Mucosa of descending colon (tissue), 3 donors: ENCODE measurements around the gene PRPF8. TPM values are rescaled to one million over a fixed set of nuclear protein-coding genes. Genes with fewer than 3 reads are reported as not detected.

Experiments
- ATAC-seq: fragments of 200-7000 bp; cut with Tn5 transposase; one replicate; pipeline ENCODE4 v1.9.1; 2020; ENCODE audit warnings: mild to moderate bottlenecking, moderate library complexity
- DNase-seq, 3 donors: peaks; one replicate each; pipeline ENCODE4 v3.0.0-alpha.2; 2020
- H3K36me3 ChIP-seq: fragments of 200-600 bp; one replicate; pipeline ENCODE4 v1.8.0; 2021; ENCODE audit warnings: low read depth, mild to moderate bottlenecking
- H3K4me1 ChIP-seq: fragments of 200-600 bp; one replicate; pipeline ENCODE4 v1.8.0; 2021; ENCODE audit warnings: low read depth, mild to moderate bottlenecking
- H3K4me3 ChIP-seq: fragments of 200-600 bp; one replicate; pipeline ENCODE4 v1.8.0; 2021; ENCODE audit warnings: mild to moderate bottlenecking
- H3K9me3 ChIP-seq: fragments of 200-600 bp; one replicate; pipeline ENCODE4 v1.8.0; 2021; ENCODE audit warnings: mild to moderate bottlenecking
- CTCF ChIP-seq: fragments of 200-600 bp; IDR thresholded peaks from one replicate; pipeline ENCODE4 v1.8.0; 2022; ENCODE audit warnings: antibody characterized with exemption, mild to moderate bottlenecking
- intact Hi-C, 2 donors: fragments of 100-400 bp; cut with DNase I in 1 of 2; cut with micrococcal nuclease in 1 of 2; formaldehyde crosslinking; loops; one replicate each; pipeline versions ENCODE4 v1.11.0 to v1.11.1; 2022; cut with DNase I, micrococcal nuclease
- total RNA-seq, 3 donors: library from RNA; stranded (reverse); fragmentation: NEBNext Ultra II Directional in 2 of 3; extraction: Animal tissue kit (Norgen Biotek cat#: 25700) in 2 of 3; gene quantifications; one replicate each; pipeline versions ENCODE4 v1.2.1 to v1.2.4, GENCODE V29; 2021 to 2023
- donor health status: DM: no; HTN: no; CAD: no; lungs with moderate emphysema.
- donor health status: DM: no; HTN: no; CAD: no.
- donor health status: DM: no; HTN: yes; CAD: no.

The PRPF8 gene
- total RNA-seq, 3 donors from 2014 or later, result 214 to 238 (median 222) TPM

- ATAC-seq (no peak), DNase-seq (no peak)
- no peak overlapping the region for H3K4me3 ChIP-seq
- intact Hi-C loops, result no loop called here
- H3K36me3 ChIP-seq, result no peaks in the 10 kb centered on the region
- H3K9me3 ChIP-seq, result no peaks in the 10 kb centered on the region
- peaks cover 11% of the 10 kb centered on the region for H3K4me1 ChIP-seq
- no peak for TF ChIP-seq CTCF
Measured at GRCh38 chr17:1640329-1641064, 44.2 kb downstream of the PRPF8 start.

GRCh38 chr17:1639549-1640180, 45.0 kb downstream of the PRPF8 start:
- intact Hi-C loops, result no loop called here
- Histone ChIP-seq H3K4me1 (peaks cover 10% of the 10 kb centered on the region), H3K9me3 (no peaks in the 10 kb centered on the region), H3K4me3 (no peak overlapping the region), H3K36me3 (no peaks in the 10 kb centered on the region)
- no peak for DNase-seq
- no peak for TF ChIP-seq CTCF
- ATAC-seq, result no peak

GRCh38 chr17:1638624-1639300, 45.9 kb downstream of the PRPF8 start:
- peaks cover under 1% of the 10 kb centered on the region for H3K4me1 ChIP-seq
- intact Hi-C loops, result no loop called here
- no peak overlapping the region for H3K4me3 ChIP-seq
- DNase-seq (no peak), ATAC-seq (no peak)
- TF ChIP-seq CTCF, result no peak
- no peaks in the 10 kb centered on the region for H3K9me3 ChIP-seq
- no peaks in the 10 kb centered on the region for H3K36me3 ChIP-seq

GRCh38 chr17:1638171-1638590, 46.5 kb downstream of the PRPF8 start:
- no peak for ATAC-seq
- intact Hi-C loops, result no loop called here

More at GRCh38 chr17:1638171-1638590, 46.5 kb downstream of the PRPF8 start:
- Histone ChIP-seq H3K36me3 (no peaks in the 10 kb centered on the region), H3K9me3 (no peaks in the 10 kb centered on the region), H3K4me1 (no peaks in the 10 kb centered on the region), H3K4me3 (no peak overlapping the region)
- TF ChIP-seq CTCF, result no peak
- DNase-seq, result peak in 1 of 3 donors; percentile 51
